Activated CD4-positive, alpha-beta T cell treated with anti-CD3 and anti-CD28 coated beads, Interleukin-2, Interleukin-6, amounts not matched to agents 100 ng/mL and 50 ng/mL, durations not matched to agents 16 hours and 8 hours (primary cell): ENCODE measurements around the gene CD79A.
"Not testable (repeated sequence)": the region's sequence is repeated elsewhere in the genome, so short reads cannot be mapped to it uniquely, and the experiment has no call there.

Experiments
- DNase-seq: peaks from one replicate; pipeline ENCODE4 v3.0.0-alpha.2; 2020

The CD79A gene

GRCh38 chr19:41906916-41907680, 30.0 kb downstream of the CD79A start:
- no peak for DNase-seq

- DNase-seq: no peak
These were observed 31.0 kb downstream of the CD79A start for GRCh38 chr19:41907994-41908615.

- no peak for DNase-seq
These were observed 31.8 kb downstream of the CD79A start for GRCh38 chr19:41908724-41909464.

GRCh38 chr19:41909706-41910105, 32.6 kb downstream of the CD79A start:
- no peak for DNase-seq

GRCh38 chr19:41910240-41910991, 33.3 kb downstream of the CD79A start:
- no peak for DNase-seq

GRCh38 chr19:41910992-41911888, 34.2 kb downstream of the CD79A start:
- no peak for DNase-seq

GRCh38 chr19:41911889-41912731, 35.0 kb downstream of the CD79A start:
- DNase-seq: no peak

- no peak for DNase-seq
These were observed 35.9 kb downstream of the CD79A start for GRCh38 chr19:41912899-41913537.

GRCh38 chr19:41913538-41914423, 36.7 kb downstream of the CD79A start:
- DNase-seq: no peak

- not testable (repeated sequence) for DNase-seq
These were observed 37.4 kb downstream of the CD79A start for GRCh38 chr19:41914424-41914834.

GRCh38 chr19:41915021-41915775, 38.1 kb downstream of the CD79A start:
- DNase-seq: no peak

- DNase-seq: no peak
These were observed 38.8 kb downstream of the CD79A start for GRCh38 chr19:41915776-41916414.

- no peak for DNase-seq
These were observed 40.6 kb downstream of the CD79A start for GRCh38 chr19:41917676-41918075.

GRCh38 chr19:41918095-41918494, 41.0 kb downstream of the CD79A start:
- no peak for DNase-seq

- DNase-seq: no peak
These were observed 41.7 kb downstream of the CD79A start for GRCh38 chr19:41918653-41919244.

- DNase-seq: no peak
These were observed 43.1 kb downstream of the CD79A start for GRCh38 chr19:41919948-41920712.
